GM19463 (cell line): ENCODE measurements around the gene TMEM184A.

Source experiments
- ATAC-seq: cut with Tn5 transposase; IDR thresholded peaks from one replicate; pipeline ENCODE4 v1.9.1; 2021; ENCODE audit warnings: mild to moderate bottlenecking, moderate library complexity; ENCODE audit not compliant: unreplicated experiment

Gene TMEM184A

GRCh38 chr7:1555813-1556543 lies at the start of gene TMEM184A:
Gene TMEM184A (minus strand): TSS chr7:1556205. CDS start chr7:1555484, 721 bp downstream.
- ATAC-seq, result no peak

- no peak for ATAC-seq
These were observed 48.4 kb upstream of the TMEM184A start for GRCh38 chr7:1604383-1604782.

GRCh38 chr7:1603346-1604225 lies 47.6 kb upstream of the TMEM184A start:
- ATAC-seq, result no peak

- ATAC-seq, result no peak
These were observed 46.4 kb upstream of the TMEM184A start for GRCh38 chr7:1602386-1602785.

GRCh38 chr7:1601956-1602355 lies 46.0 kb upstream of the TMEM184A start:
- ATAC-seq, result no peak

- no peak for ATAC-seq
These were observed 43.8 kb upstream of the TMEM184A start for GRCh38 chr7:1599640-1600395.

- no peak for ATAC-seq
These were observed 43.1 kb upstream of the TMEM184A start for GRCh38 chr7:1598961-1599639.

GRCh38 chr7:1598286-1598685 lies 42.3 kb upstream of the TMEM184A start:
- ATAC-seq, result no peak

- no peak for ATAC-seq
These were observed 41.8 kb upstream of the TMEM184A start for GRCh38 chr7:1597791-1598190.

- ATAC-seq, result no peak
These were observed 41.2 kb upstream of the TMEM184A start for GRCh38 chr7:1597066-1597760.

GRCh38 chr7:1596181-1597043 lies 40.4 kb upstream of the TMEM184A start:
- no peak for ATAC-seq

- ATAC-seq, result no peak
These were observed 39.6 kb upstream of the TMEM184A start for GRCh38 chr7:1595636-1596035.

GRCh38 chr7:1595027-1595426 lies 39.0 kb upstream of the TMEM184A start:
- no peak for ATAC-seq

- no peak for ATAC-seq
These were observed 38.0 kb upstream of the TMEM184A start for GRCh38 chr7:1593904-1594421.

GRCh38 chr7:1593091-1593866 lies 37.3 kb upstream of the TMEM184A start:
- no peak for ATAC-seq

GRCh38 chr7:1592299-1592871 lies 36.4 kb upstream of the TMEM184A start:
- ATAC-seq, result no peak

GRCh38 chr7:1591876-1592275 lies 35.9 kb upstream of the TMEM184A start:
- ATAC-seq, result no peak

- no peak for ATAC-seq
These were observed 35.4 kb upstream of the TMEM184A start for GRCh38 chr7:1591396-1591795.
